HG03378 (cell line): ENCODE measurements around the gene ST6GALNAC3.
A peak's percentile ranks its signal among the peaks of the same experiment; 100 is the strongest.
"Not testable (repeated sequence)": the region's sequence is repeated elsewhere in the genome, so short reads cannot be mapped to it uniquely, and the experiment has no call there.

Source experiments
- ATAC-seq: cut with Tn5 transposase; IDR thresholded peaks from one replicate; pipeline ENCODE4 v1.9.1; 2021; ENCODE audit warnings: mild to moderate bottlenecking, moderate library complexity; ENCODE audit not compliant: unreplicated experiment

The ST6GALNAC3 gene

DNA sequence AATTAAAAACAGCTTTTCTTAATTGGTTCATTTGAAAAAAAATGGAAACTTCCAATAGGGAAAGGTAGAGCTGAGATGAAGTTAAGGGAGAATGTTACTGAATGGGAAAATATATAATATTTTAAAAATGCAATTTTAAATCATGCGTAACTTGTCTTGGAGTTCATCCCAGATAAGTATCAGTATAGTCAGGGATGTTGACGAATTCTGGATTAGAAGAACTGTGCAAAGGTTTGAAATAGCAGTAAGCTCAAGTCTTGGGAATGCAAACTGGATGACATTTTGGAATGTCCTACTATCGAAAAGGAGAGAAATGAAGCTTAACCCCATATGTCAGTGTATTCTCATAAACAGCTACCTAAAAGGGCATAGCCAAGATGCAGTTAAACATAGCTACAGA is 4.0 kb upstream of the ST6GALNAC3 start:
- no peak for ATAC-seq

DNA sequence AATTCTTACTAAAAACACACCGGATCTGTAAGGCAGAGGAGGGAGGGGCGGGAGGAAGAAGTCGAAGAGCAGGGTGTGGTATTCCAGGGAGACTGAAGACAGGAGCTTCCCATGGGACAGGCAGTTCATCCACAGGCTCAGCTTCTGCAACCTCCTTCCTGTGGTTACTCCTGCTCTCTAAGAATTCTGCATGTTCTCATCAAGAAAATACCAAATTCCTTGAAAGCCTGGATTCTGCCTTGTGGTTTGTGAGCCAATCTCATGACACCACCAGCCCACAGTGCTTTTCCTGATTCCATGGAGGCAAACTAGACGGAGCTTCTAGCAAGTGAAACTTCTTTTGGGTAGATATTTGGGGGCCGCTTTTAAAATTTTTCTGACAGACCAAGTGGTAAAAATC is 1.1 kb upstream of the ST6GALNAC3 start:
- no peak for ATAC-seq

DNA sequence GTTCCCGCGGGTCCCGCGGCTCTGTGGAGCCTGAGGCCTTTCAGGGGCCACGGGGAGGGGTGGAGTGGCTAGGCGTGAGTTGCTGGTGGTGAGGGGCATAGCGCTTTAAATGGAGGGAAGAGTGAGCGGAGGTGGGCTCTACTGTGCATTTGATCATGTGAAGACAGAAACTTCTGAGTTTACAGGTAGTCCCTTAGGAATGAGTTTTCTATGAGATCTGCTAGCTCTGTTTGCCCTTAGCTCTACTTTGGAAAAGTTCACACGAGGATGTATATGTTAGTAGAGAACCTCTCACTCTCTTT is 593 bp downstream of the ST6GALNAC3 start:
- ATAC-seq, result no peak

DNA sequence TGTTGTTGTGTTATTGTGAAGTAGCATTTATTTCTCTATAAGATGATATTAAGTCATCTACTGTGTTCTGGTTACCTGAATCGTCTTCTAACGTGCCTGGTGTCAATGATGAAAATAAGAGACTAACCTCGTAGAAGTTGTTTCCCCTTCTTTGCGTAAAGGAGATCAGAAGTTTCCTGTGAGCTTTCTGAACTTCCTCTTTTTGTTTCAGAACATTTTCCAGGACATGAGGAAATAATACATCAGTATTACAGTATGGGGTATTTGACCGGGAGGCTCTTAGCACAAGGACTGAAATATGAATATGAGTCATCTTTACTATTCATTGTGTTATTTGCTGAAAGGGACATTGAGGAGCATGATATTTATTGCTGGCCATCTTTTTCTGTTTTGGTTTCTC is 1.3 kb downstream of the ST6GALNAC3 start:
- peak; percentile 63 for ATAC-seq

DNA sequence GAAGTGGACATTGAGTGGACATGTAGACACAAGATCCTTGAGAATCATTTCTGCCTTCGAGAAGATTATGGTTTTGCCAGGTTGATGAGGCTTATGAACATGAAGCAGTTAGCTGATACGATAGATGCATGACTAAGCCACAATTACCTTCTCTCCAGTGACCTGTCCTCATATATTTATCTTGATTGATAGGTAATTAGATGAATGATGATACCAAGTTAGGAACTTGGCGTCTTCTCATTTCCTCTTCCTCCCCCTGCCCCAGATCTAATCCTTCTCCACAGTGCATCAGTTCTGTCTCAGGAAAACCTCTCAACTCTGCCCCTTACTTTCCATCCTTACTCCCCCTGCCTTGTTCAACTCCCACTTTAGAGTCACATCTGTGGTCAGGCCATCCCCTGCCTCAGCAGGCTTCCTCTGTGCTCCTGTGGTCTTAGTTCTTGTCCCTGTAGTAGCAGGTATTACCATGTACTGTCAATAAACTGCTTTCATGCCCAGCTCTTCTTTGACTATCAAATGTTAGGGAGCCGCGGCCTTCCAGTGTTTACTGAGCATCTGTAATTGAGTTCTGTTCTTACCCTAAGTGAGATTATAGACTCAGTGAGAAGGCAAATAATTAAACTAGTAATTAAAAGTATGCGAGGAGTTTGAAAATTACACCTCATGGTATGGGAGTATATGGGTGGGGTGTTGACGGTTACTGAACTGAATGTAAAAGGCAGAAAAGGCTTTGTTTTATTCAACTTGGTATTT is 5.1 kb downstream of the ST6GALNAC3 start:
- ATAC-seq, result no peak

DNA sequence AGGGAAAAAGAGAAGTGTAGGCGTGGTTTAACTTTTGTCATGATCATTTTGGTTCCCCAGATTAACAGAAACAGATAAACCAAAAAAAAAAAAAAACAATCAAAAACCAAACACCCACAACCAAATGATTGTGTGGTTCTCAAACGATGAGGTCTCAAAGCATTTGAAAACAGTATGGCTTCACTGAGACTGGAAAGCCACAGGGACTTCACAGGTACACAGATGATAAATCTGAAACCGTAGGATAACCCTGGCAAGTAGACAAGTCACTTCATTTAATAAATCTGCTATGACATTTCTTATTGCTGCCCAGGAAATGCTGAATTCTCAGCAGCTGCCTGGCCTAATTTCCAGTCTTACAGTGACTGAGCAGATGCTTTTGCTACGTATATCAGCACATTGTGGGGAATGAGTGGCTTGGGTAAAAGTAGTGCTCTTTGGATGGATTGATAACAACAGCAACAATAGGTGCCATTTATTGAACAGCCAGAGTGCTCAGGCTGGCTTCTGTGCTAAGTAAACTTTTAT is 6.1 kb downstream of the ST6GALNAC3 start:
- ATAC-seq, result no peak

DNA sequence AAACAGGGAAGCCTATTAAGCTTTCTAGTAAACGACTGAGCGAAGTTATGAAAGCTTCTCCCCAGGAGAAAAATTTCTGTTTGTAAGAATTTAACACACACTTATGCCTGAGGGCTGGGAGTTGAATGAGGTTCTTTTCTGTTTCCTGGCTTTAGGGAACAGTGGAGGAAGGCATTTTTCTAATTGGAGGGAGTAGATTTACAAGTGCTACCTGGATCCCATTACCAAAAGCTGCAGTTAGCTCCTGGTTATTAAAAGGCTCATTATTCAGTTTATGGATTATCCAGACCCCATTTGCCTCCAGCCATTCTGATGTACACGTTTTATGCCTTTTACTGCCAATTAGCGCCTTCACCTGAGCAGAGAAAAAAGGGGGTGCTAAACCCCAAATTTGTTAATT is 7.5 kb downstream of the ST6GALNAC3 start:
- ATAC-seq, result no peak

DNA sequence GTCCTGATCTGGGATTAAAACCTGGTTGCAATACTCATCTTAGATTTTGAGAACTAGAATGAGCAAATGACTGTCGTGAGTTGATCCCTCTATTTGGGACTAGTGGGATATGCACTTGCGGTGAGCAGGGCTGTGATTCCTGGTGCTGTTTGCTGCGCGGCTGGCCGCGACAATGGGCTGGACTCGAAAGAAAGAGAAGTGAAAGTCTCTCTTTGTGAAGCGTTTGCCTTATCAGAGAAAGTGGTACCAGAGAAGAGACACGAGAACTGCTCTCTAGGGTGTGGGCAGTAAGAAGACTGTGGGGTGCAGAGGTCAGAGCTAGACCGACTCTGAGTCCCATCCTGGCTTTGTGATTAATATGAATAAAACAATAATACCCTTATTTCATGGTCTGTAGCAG is 8.6 kb downstream of the ST6GALNAC3 start:
- no peak for ATAC-seq

DNA sequence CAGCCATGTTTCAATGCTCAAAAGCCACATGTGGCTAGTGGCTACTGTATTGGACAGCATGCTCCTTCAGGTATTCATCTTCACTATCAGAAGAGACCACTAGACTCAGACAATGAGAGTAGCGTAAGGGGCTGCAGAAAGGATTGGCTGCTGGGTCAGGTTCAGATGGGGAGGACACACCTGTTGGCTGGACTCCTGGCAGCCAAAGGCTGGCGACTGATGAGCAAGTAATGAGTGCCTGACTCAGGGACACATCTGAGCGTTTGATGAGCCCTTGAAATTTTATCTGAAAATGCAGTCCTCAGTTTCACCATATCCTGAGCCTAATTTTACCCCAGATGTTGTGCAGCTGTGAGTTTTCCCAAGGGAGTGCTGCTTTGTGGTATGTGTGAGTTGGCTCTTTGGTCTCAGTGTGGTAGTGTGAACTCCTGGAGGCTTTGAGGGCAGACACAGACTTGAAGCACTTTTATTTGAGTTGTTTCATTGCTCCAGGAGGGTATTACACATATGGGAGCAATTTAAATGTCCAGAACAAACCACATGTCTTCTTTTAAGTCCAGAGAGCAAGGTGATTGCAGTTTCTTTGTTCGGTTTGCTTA is 9.6 kb downstream of the ST6GALNAC3 start:
- ATAC-seq, result no peak

DNA sequence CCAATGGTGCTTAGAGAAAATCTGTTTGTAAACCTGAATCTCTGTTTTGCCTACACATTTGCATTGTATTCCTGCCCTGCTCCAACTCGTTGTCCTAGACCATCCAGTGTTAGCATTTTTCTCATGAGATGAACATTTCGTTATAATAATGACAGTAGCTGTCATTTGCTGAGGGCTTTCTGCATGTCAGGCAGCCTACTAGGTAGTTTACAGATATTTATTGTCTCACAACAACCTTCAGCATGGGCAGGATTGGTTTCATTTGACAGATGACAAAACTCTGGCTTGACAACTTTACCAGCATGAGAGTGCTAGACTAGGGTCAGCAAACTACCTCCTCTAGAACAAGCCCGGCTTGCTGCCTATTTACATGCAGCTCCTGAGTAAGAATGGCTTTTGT is 10.1 kb downstream of the ST6GALNAC3 start:
- ATAC-seq, result no peak

DNA sequence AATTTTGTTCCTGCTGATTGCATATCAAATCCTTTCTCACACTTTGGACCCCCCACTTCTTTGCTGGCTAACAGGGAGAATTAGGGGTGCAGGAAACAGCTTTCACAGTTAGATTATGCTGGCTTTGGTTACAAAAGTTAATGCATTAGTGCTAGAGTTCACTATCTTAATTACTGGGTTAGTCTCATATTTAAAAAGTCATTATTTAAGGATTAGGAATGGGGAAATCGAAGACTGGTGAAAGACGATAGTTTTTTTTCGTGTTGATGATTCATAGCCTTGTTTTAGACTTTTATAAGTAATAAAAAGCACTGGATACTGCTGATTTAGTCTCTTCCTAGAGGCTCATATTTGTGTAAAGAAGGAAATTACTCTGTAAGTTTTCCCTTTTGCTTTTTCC is 11.6 kb downstream of the ST6GALNAC3 start:
- ATAC-seq, result no peak

DNA sequence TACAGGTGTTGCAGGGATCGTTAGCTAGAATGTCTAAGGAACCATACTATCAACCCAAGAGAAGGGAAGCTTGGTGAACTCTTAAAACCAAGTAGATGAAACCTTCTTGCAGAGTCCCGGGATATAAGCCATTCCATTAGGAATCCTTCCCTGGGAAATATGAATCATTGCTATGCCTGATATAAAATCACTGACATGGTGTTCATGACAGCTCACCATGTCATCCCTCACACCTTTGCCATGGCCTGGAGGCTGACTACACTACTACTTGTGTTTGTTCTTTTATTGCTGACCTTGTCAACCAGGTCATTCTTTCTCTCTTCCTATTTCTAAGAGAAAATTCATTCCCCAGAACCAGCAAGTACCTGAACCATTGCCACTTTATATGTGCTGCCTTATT is 12.1 kb downstream of the ST6GALNAC3 start:
- ATAC-seq, result no peak

DNA sequence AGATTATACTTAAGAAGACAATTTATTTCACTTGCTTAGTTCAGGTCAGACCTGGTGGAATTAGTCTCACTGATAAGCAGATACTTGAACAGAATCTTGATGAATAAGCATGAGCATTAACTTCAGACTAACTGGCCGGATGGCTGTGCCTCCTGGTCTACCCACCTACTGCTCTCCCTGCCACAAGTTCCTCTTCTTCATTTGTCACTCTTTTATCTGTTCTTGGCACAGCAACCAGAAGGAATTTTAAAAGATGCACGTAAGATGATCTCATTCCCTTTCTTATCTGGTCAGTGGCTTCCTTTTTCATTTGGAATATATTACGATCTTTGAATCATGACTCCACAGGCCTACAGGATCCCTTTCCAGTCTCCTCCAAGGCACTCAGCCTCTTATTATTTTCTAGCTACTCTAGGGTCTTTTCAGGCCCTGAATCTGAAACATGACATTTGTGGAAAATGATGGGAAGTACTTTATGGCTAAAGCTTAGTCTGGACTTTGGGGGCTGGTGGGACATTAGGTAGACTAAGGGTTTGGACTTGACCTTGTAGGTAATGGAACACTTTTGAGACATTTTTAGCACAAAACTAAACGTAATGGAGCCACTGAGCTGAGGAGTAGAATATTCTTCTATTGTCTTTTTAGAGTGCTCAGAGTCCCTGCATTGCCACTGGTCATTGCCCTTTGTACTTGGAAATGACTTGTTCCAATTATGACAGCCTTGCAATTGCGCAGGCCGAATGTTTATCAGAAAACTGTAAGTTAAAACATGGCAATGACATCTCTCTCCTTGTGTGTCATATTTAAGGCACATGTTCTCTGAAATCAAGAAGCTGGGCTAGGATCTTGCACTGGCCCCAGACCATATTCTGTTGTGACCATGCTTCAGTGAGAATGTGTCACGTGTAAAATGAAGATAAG is 16.0 kb downstream of the ST6GALNAC3 start:
- ATAC-seq, result no peak

DNA sequence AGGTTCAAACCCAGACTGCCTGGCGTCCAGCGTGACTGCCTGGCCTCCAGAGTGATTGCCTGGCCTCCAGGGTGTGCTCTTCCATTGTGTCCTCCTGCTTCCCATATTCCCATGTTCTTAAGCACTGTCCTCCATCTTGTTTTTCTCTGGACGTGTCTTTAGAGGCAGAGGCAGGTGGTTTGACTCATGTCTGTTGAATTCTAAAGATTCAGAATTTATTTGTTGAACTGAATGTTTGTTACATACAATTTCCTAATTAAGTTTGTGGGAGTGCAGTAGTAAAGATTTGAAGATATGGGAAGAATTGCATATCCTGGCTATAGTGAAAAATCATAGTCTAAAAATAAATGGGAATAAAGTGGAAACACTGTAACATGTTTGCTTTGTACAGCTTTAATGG is 18.3 kb downstream of the ST6GALNAC3 start:
- no peak for ATAC-seq

DNA sequence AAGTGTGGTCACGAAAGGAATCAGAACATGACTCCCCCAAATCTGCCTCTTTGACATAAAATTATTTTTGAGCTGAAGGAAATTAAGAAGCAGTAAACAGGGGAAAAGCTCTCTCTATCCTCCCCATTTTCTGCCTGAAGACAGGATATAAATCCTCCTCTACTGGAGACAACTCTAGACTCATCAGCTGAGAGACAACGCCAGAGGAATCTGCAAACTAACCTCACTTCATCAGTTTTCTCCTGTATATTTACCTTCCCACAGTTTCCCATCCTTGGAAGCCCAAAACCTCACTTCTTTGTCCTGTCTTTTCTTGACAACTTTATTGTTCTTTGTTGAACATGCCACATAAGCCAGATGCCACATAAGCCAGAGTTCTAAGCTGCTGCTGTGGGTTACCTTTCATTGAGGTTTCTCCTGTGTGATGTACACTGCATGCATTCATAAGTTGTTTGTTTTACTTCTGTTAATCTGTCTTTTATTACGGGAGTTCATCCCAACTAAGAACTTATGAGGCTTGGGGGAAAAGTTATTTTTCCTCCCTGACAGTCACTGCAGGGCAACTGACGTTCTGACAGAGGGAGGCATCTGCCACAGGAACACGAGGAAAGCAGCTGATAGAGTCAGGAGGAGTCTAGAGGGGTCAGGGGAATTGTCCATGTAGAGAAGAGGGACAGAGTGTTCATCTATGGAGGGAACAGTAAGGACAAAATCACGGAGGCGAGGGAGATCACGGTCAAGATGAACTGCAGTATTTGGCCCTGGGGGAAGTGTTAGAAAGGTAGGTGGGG is 19.2 kb downstream of the ST6GALNAC3 start:
- no peak for ATAC-seq

DNA sequence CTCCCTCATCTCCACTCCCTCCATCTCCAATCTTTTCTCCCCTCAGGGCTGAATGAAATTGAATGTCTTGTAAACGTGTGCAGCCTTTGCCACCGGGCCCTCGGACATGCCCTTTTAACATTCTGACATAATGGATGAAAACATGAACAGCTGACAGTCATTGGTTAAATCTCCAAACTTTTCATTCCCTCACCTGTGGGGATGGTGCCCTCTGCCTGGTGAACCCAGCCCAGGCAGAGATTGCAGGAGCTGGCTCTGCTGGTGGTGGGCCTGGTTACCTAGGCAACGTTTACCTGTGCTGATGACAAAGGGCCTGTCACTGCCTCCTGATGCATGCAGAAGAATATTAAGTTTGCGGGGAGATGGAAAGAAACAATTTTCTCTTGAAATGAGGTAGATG is 21.3 kb downstream of the ST6GALNAC3 start:
- no peak for ATAC-seq

DNA sequence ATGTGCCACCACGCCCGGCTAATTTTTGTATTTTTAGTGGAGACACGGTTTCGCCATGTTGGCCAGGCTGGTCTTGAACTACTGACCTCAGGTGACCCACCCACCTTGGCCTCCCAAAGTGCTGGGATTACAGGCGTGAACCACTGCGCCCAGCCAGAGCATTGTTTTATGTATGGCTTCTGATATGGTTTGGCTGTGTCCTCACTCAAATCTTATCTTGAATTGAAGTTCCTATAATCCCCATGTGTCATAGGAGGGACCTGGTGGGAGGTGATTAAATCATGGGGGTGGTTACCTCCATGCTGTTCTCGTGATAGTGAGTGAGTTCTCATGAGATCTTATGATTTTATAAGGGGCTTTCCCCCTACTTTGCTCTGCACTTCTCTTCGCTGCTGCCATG is 22.5 kb downstream of the ST6GALNAC3 start:
- ATAC-seq, result not testable (repeated sequence)

DNA sequence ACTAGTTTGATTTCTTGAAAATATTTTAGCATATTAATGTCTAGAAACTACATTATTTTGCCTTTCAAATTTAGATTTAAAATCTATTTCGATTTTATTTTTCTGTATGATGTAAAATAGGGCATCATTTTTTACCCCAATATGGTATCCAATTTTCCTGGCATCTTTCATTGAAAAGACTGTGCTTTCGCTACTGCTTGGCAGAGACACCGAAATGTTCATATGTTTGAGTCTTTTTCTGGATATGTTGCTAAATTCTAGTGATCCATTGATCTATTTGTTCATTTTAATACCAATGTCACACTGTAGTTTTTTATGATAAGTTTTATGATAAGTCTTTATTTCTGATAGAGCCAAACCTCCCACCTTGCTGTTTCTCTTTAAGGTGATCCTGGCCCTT is 24.3 kb downstream of the ST6GALNAC3 start:
- no peak for ATAC-seq

DNA sequence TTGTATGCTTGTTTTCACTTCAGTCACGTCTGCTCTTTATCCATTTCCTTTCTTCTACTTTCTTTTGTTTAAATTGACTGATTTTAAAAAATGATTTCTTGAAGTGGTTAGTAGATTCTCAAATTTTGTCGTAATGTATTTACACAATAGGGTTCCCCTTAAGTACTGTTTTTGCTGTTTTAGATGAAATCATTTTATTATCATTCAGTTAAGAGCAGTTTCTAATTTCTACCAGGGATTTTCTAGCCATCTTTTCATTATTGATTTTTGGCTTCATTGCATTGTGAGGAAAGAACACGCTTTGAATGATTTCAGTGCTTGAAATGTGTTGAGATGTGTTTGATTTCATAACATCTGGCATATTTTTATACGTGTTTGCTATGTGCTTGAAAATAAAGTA is 27.0 kb downstream of the ST6GALNAC3 start:
- ATAC-seq, result no peak

DNA sequence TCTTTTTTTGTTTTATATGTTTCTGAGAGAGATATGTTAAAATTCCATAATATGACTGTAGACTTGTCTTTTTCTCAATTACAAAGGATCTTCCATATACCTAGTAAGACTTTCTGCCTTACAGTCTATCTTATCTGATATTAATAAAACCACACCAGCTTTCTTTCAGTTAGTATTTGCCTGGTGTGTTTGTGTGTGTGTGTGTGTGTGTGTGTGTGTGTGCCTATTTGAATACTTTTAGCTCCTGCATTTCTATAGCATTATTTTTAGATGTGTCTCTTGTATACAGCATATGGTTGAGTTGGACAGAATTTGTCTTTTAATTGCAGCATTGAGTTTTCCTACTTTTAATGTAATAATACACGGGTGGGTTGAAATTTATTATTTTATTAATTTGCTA is 27.5 kb downstream of the ST6GALNAC3 start:
- ATAC-seq, result no peak

DNA sequence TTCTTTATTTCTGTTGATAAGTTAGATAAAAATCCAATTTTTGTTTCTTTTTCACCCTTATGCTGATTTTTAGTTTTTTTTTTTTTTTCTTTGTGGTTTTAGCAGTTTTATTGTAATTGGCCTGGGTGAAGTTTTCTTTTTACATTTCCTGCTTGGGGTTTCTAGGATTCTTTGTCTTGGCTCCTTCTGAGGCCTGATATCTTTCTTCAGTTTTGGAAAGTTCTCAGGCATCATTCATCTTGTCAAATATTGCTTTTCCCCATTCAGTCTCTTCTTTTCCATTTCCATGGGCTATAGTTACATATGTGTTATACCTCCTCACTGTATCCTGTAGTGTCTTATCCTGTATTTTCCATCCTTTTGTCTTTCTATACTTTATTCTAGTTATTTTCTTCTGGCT is 28.5 kb downstream of the ST6GALNAC3 start:
- ATAC-seq, result no peak
